H1 (cell line): ENCODE data around the gene RNF214. TPM values are rescaled to one million over a fixed set of nuclear protein-coding genes. Genes with fewer than 3 reads are reported as not detected.

Experiments used
- KDM1A ChIP-seq: fragments of 200-600, 300-600 bp; sonication (generic); IDR thresholded peaks from 2 replicates; pipeline ENCODE4 v1.7.1; 2016; ENCODE audit warnings: mild to moderate bottlenecking, low read length, borderline replicate concordance
- POU5F1 ChIP-seq: IDR thresholded peaks from 2 replicates; pipeline ENCODE4 v1.6.1; 2011; ENCODE audit warnings: low read depth, mild to moderate bottlenecking, low read length, moderate library complexity
- RFX5 ChIP-seq: IDR thresholded peaks from 2 replicates; pipeline ENCODE4 v1.6.1; 2011; ENCODE audit warnings: low read depth, low read length, improper control_type of control experiment, borderline replicate concordance
- RNF2 ChIP-seq: fragments of 200-900, 300-1000 bp; sonication (generic); IDR thresholded peaks from 2 replicates; pipeline ENCODE4 v1.7.1; 2016; ENCODE audit warnings: borderline replicate concordance, low read depth, mild to moderate bottlenecking, antibody characterized with exemption, low read length; ENCODE audit not compliant: poor library complexity, severe bottlenecking; ENCODE audit errors: missing control alignments
- SAP30 ChIP-seq: fragments of 300-600 bp; sonication (generic); IDR thresholded peaks from 2 replicates; pipeline ENCODE4 v1.7.1; 2012; ENCODE audit warnings: low read length, moderate library complexity, mild to moderate bottlenecking, inconsistent platforms; ENCODE audit not compliant: insufficient read depth, insufficient replicate concordance
- SIRT6 ChIP-seq: IDR thresholded peaks from one replicate; pipeline ENCODE4 v1.7.1; 2012; ENCODE audit warnings: low read length, inconsistent platforms
- TBP ChIP-seq: IDR thresholded peaks from 2 replicates; pipeline ENCODE4 v1.6.1; 2011; ENCODE audit warnings: low read depth, low read length, improper control_type of control experiment
- polyA plus RNA-seq, 7 experiments: library from polyadenylated mRNA; depleted of rRNA in 3 of 7; stranded (reverse) in 5 of 7; unstranded in 2 of 7; fragments of >200 nt in 5 of 7; fragments of 200-250 nt in 2 of 7; gene quantifications; 1 replicate in 5 of 7; 2 replicates in 1 of 7; 4 replicates in 1 of 7; pipeline versions ENCODE4 v1.2.1 to v1.2.3, GENCODE V29; 2011 to 2013; ENCODE audit warnings: missing spikeins in 2 of 7, mixed read lengths in 2 of 7
- total RNA-seq: library from RNA; stranded (reverse); fragmentation: NEBNext Ultra II Directional; extraction: Animal tissue kit (Norgen Biotek cat#: 25700); gene quantifications from 2 replicates; pipeline ENCODE4 v1.2.1, GENCODE V29; 2021

RNF214 gene
- total and polyA plus RNA-seq, 2 of the 8 experiments (the other 6 are each of a cell fraction or from before 2014, with no cell fraction given), result 34.9 to 35.6 TPM

- no peak for TF ChIP-seq RNF2
- no peak for TF ChIP-seq RFX5
- TF ChIP-seq SIRT6, result no peak
- no peak for TF ChIP-seq SAP30
- no peak for TF ChIP-seq POU5F1
- no peak for TF ChIP-seq TBP
- no peak for TF ChIP-seq KDM1A
- TF ChIP-seq, all 59 proteins: peak for 0
Observed at GRCh38 chr11:117303101-117303500, 70.6 kb downstream of the RNF214 start (continued).
